Measurements from ENCODE around the gene PDE4B. TPM values are rescaled to one million over a fixed set of nuclear protein-coding genes. Genes with fewer than 3 reads are reported as not detected.
"Not testable (repeated sequence)": the region's sequence is repeated elsewhere in the genome, so short reads cannot be mapped to it uniquely, and the experiment has no call there.

PDE4B gene
- polyA plus RNA-seq, 1 experiment: 20.6 TPM

DNA sequence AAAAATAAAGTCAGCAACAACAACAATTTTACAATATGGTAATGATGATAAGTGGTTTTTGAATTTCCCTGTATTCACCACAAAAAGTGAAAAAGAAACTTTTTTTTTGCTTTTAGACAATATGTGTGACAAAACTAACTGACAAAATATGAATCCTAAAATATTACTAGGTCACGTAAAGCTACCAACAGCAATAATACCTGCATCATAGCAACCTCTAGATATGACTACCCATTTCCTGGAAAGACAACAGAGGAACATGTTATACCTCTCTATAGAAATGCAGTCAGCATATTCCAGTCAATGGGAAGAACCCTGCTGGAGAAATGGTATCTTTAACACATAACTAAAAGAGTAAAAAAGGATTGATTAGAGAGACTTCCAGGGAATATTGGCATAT lies 73.7 kb downstream of the PDE4B start:
- Histone ChIP-seq H3K27me3 (ENCODE audit: control insufficient read depth, insufficient read depth, low read length) (no peaks in the 10 kb centered on the region; the same call in 1 of the 2 replicates), H3K4me3 (ENCODE audit: low read depth, low read length) (no peak overlapping the region), H3K36me3 (ENCODE audit: control insufficient read depth, insufficient read depth, low read length) (no peaks in the 10 kb centered on the region)
- TF ChIP-seq, protein P1, sequence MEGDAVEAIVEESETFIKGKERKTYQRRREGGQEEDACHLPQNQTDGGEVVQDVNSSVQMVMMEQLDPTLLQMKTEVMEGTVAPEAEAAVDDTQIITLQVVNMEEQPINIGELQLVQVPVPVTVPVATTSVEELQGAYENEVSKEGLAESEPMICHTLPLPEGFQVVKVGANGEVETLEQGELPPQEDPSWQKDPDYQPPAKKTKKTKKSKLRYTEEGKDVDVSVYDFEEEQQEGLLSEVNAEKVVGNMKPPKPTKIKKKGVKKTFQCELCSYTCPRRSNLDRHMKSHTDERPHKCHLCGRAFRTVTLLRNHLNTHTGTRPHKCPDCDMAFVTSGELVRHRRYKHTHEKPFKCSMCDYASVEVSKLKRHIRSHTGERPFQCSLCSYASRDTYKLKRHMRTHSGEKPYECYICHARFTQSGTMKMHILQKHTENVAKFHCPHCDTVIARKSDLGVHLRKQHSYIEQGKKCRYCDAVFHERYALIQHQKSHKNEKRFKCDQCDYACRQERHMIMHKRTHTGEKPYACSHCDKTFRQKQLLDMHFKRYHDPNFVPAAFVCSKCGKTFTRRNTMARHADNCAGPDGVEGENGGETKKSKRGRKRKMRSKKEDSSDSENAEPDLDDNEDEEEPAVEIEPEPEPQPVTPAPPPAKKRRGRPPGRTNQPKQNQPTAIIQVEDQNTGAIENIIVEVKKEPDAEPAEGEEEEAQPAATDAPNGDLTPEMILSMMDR (IDR thresholded peaks at IDR 0.05; ENCODE audit: insufficient read depth, low read depth, low read length): no peak
- POLR2A ChIA-PET: no interaction called here
- CTCF ChIA-PET: interaction anchor here (1.6 kb wide), 1 partner anchor 14 kb away, joined by 5 read pairs; no protein-coding TSS in a partner anchor
- DNase-seq (ENCODE audit: low read depth): no peak

DNA sequence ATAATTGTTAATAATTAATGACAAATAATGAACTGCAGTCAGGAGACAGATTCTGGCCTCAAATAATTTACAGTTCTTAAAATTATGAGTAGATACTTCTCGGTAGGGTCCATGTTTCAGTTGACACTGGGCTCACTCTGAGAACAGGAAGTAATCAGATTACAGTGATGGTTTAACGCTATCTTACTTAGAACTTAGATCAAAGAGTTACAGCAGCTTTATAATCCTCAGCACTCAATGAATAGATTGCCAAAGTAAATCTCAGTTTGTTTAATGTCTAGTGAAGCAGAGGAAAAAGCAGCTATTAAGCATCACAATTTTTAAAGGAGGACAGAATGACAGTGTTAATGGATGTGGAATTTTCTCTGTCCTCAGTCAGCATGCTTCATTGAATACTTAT lies 79.6 kb downstream of the PDE4B start:
- Histone ChIP-seq H3K4me3 (ENCODE audit: low read depth, low read length) (no peak overlapping the region), H3K27me3 (ENCODE audit: control insufficient read depth, insufficient read depth, low read length) (no peaks in the 10 kb centered on the region), H3K36me3 (ENCODE audit: control insufficient read depth, insufficient read depth, low read length) (no peaks in the 10 kb centered on the region)
- DNase-seq (ENCODE audit: low read depth): no peak
- TF ChIP-seq, protein P1 (IDR thresholded peaks at IDR 0.05; ENCODE audit: insufficient read depth, low read depth, low read length): no peak
- POLR2A ChIA-PET: no interaction called here
- CTCF ChIA-PET: no interaction called here

DNA sequence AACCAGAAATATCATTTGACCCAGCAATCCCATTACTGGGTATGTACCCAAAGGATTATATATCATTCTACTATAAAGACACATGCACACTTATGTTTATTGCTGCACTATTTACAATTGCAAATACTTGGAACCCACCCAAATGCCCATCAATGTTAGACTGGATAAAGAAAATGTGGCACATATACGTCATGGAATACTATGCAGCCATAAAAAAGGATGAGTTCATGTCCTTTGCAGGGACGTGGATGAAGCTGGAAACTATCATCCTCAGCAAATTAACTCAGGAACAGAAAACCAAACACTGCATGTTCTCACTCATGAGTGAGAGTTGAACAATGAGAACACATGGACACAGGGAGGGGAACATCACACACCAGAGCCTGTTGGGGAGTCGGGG lies 85.6 kb downstream of the PDE4B start:
- H3K36me3 ChIP-seq (ENCODE audit: control insufficient read depth, insufficient read depth, low read length); POLR2A ChIA-PET; H3K27me3 ChIP-seq (ENCODE audit: control insufficient read depth, insufficient read depth, low read length); DNase-seq (ENCODE audit: low read depth); H3K4me3 ChIP-seq (ENCODE audit: low read depth, low read length); CTCF ChIA-PET: not testable (repeated sequence)

DNA sequence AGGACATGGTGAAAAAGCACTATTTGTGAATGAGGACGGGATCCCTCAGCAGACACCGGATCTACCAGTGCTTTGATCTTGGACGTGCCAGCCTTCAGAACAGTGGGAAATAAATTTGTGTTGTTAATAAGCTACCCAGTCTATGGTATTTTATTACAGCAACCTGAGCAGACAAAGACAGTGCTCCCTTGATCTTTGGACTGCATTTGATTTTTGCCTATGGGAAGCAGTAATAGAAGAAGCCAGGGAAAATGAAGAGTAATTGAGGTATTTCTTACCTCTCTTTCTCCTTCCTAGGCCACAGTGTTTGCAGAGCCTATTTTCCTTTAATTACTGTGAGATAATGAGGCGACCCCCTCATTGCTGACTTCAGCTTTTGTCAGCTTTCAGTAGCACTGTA lies 87.9 kb downstream of the PDE4B start:
- POLR2A ChIA-PET: no interaction called here
- no peak overlapping the region for H3K4me3 ChIP-seq (ENCODE audit: low read depth, low read length)
- H3K36me3 ChIP-seq (ENCODE audit: control insufficient read depth, insufficient read depth, low read length): no peaks in the 10 kb centered on the region
- no peak for DNase-seq (ENCODE audit: low read depth)
- CTCF ChIA-PET: interaction anchor here (1.0 kb wide), 1 partner anchor 9 kb away, joined by 3 read pairs; no protein-coding TSS in a partner anchor
- no peaks in the 10 kb centered on the region for H3K27me3 ChIP-seq (ENCODE audit: control insufficient read depth, insufficient read depth, low read length)
- TF ChIP-seq, protein P1 (IDR thresholded peaks at IDR 0.05; ENCODE audit: insufficient read depth, low read depth, low read length): no peak

DNA sequence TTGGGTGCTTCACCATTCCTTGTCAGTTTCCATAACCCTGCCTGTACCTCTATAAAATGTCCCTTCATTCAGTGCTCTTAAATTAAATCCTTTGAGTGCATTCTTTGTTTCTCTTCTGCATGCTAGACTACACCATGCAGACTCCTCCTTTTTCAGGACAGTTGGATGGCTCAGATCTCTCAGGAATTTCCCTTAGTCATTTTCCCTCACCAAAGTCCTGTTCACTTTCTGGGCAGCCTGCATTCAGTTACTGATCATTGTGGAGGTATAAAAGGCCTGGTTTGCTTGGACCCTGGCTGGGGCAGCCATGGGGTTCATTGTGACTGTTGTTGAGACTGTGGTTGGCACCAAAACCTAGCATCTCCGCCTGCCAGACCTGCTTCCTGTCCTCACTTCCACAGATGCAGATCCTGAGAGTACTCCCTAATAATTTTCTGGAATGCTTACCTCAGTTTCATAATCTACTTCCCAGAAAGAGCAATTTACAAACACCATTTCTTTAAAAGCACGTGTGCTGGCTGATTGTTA lies 88.4 kb downstream of the PDE4B start:
- POLR2A ChIA-PET: no interaction called here
- Histone ChIP-seq H3K4me3 (ENCODE audit: low read depth, low read length) (no peak overlapping the region), H3K27me3 (ENCODE audit: control insufficient read depth, insufficient read depth, low read length) (no peaks in the 10 kb centered on the region), H3K36me3 (ENCODE audit: control insufficient read depth, insufficient read depth, low read length) (no peaks in the 10 kb centered on the region)
- no peak for DNase-seq (ENCODE audit: low read depth)
- TF ChIP-seq, protein P1 (IDR thresholded peaks at IDR 0.05; ENCODE audit: insufficient read depth, low read depth, low read length): no peak
- CTCF ChIA-PET: interaction anchor here (1.0 kb wide), 1 partner anchor 9 kb away, joined by 3 read pairs; no protein-coding TSS in a partner anchor

DNA sequence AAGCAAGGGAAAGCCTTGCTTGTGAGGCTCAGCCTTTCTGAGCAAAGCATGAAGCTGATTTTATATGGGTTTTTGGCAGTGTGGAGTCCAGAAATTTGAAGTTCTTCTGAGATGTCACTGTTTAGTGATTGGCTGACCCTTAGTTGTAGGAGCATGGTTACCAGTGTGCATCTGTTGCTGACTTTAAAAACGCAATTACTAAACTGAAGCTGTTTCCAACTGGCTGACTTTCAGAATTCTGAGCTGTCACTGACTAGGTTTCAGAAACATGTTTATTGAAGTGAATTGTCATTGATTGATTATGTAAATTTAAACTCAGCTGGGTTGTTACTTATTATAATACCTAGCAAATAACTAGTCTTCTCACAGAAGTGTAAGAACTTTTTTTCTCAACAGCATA lies 89.4 kb downstream of the PDE4B start:
- DNase-seq (ENCODE audit: low read depth): no peak
- Histone ChIP-seq H3K4me3 (ENCODE audit: low read depth, low read length) (no peak overlapping the region), H3K36me3 (ENCODE audit: control insufficient read depth, insufficient read depth, low read length) (no peaks in the 10 kb centered on the region), H3K27me3 (ENCODE audit: control insufficient read depth, insufficient read depth, low read length) (no peaks in the 10 kb centered on the region)
- TF ChIP-seq, protein P1 (IDR thresholded peaks at IDR 0.05; ENCODE audit: insufficient read depth, low read depth, low read length): no peak
- ChIA-PET POLR2A (no interaction called here), CTCF (no interaction called here)
